Transverse colon (tissue), 4 donors: ENCODE data around the gene KRTAP1-5.

ENCODE experiments used
- EP300 ChIP-seq: sonication (generic); formaldehyde crosslinking; IDR thresholded peaks from one replicate; pipeline ENCODE4 v1.6.1; 2017; ENCODE audit warnings: antibody characterized with exemption, low read depth
- POLR2A ChIP-seq: fragments of 450-650 bp; IDR thresholded peaks from one replicate; pipeline ENCODE4 v1.6.1; 2016; ENCODE audit warnings: antibody characterized with exemption, mild to moderate bottlenecking, moderate library complexity
- POLR2AphosphoS5 ChIP-seq, 3 donors: sonication (generic); formaldehyde crosslinking; IDR thresholded peaks; one replicate each; pipeline ENCODE4 v1.6.1; 2016; ENCODE audit warnings: antibody characterized with exemption in 3 of 3
- TF ChIP-seq, protein P1 (sequence below), 5 experiments: fragments of 200-600 bp in 3 of 5; fragments of 450-650 bp in 2 of 5; sonication (generic) in 3 of 5; IDR thresholded peaks; 1 replicate in 2 of 5; 2 replicates in 3 of 5; pipeline ENCODE4 v1.5.1; 2016 to 2017; ENCODE audit warnings: antibody characterized with exemption in 5 of 5, inconsistent platforms in 3 of 5, mild to moderate bottlenecking in 2 of 5, moderate library complexity in 1 of 5

- TF ChIP-seq EP300: no peak
- TF ChIP-seq, protein P1, sequence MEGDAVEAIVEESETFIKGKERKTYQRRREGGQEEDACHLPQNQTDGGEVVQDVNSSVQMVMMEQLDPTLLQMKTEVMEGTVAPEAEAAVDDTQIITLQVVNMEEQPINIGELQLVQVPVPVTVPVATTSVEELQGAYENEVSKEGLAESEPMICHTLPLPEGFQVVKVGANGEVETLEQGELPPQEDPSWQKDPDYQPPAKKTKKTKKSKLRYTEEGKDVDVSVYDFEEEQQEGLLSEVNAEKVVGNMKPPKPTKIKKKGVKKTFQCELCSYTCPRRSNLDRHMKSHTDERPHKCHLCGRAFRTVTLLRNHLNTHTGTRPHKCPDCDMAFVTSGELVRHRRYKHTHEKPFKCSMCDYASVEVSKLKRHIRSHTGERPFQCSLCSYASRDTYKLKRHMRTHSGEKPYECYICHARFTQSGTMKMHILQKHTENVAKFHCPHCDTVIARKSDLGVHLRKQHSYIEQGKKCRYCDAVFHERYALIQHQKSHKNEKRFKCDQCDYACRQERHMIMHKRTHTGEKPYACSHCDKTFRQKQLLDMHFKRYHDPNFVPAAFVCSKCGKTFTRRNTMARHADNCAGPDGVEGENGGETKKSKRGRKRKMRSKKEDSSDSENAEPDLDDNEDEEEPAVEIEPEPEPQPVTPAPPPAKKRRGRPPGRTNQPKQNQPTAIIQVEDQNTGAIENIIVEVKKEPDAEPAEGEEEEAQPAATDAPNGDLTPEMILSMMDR (IDR thresholded peaks at IDR 0.05): no peak
- TF ChIP-seq POLR2A: no peak
- TF ChIP-seq POLR2AphosphoS5 (IDR thresholded peaks at IDR 0.05): no peak
Observed at GRCh38 chr17:41058741-41059140, 31.7 kb upstream of the KRTAP1-5 start.
